Sigmoid colon (tissue), 7 donors: Measurements from ENCODE around the gene CARD14. TPM values are rescaled to one million over a fixed set of nuclear protein-coding genes. Genes with fewer than 3 reads are reported as not detected.

Experiments
- DNase-seq: peaks from one replicate; pipeline ENCODE4 v3.0.0-alpha.2; 2019
- H3K27ac ChIP-seq, 4 donors: fragments of 200-600 bp; sonication (generic); one replicate each; pipeline ENCODE4 v1.5.1; 2016 to 2019; ENCODE audit warnings: mild to moderate bottlenecking in 1 of 4
- H3K27me3 ChIP-seq, 3 donors: fragments of 200-600 bp; sonication (generic); one replicate each; pipeline ENCODE4 v1.5.1; 2019; ENCODE audit warnings: mild to moderate bottlenecking in 1 of 3
- H3K36me3 ChIP-seq, 4 donors: fragments of 200-600 bp; sonication (generic); one replicate each; pipeline ENCODE4 v1.5.1; 2016 to 2019
- H3K4me1 ChIP-seq, 4 donors: fragments of 200-600 bp; sonication (generic); one replicate each; pipeline ENCODE4 v1.5.1; 2017 to 2019
- H3K4me3 ChIP-seq, 4 donors: fragments of 200-600 bp; sonication (generic); one replicate each; pipeline ENCODE4 v1.5.1; 2017 to 2019; ENCODE audit warnings: mild to moderate bottlenecking in 2 of 4, moderate library complexity in 1 of 4
- H3K9me3 ChIP-seq, 4 donors: fragments of 200-600 bp in 3 of 4; sonication (generic) in 3 of 4; one replicate each; pipeline versions ENCODE4 v1.5.1 to v1.6.1; 2013 to 2019
- CTCF ChIP-seq, 4 experiments: fragments of 450-650 bp in 3 of 4; fragments of 200-600 bp in 1 of 4; IDR thresholded peaks; one replicate each; pipeline ENCODE4 v1.5.1; 2016 to 2019; ENCODE audit warnings: antibody characterized with exemption in 4 of 4, mild to moderate bottlenecking in 3 of 4, moderate library complexity in 2 of 4
- EP300 ChIP-seq, 4 donors: sonication (generic); formaldehyde crosslinking; IDR thresholded peaks; one replicate each; pipeline ENCODE4 v1.6.1; 2017; ENCODE audit warnings: antibody characterized with exemption in 4 of 4
- POLR2A ChIP-seq, 2 donors: fragments of 450-650 bp; IDR thresholded peaks; one replicate each; pipeline ENCODE4 v1.6.1; 2016; ENCODE audit warnings: antibody characterized with exemption in 2 of 2, mild to moderate bottlenecking in 2 of 2, moderate library complexity in 2 of 2
- POLR2AphosphoS5 ChIP-seq, 4 donors: sonication (generic); formaldehyde crosslinking; IDR thresholded peaks; one replicate each; pipeline ENCODE4 v1.6.1; 2017; ENCODE audit warnings: antibody characterized with exemption in 4 of 4
- WGBS, 2 donors: extraction: QIAGEN DNeasy Blood & Tissue Kit; methylation state at CpG; one replicate each; pipeline ENCODE4 v1.1.7; 2013; 5-methylcytosine and 5-hydroxymethylcytosine counted together
- intact Hi-C: fragments of 100-400 bp; cut with DNase I; formaldehyde crosslinking; loops from one replicate; pipeline ENCODE4 v1.15.1; 2023
- polyA plus RNA-seq, 3 donors: library from polyadenylated mRNA; stranded (reverse); fragments of 200-250 nt; gene quantifications; one replicate each; pipeline ENCODE4 v1.2.3, GENCODE V29; 2013
- total RNA-seq, 4 donors: library from RNA; depleted of rRNA; stranded (reverse); fragments of >200 nt; gene quantifications; one replicate each; pipeline ENCODE4 v1.1.0, GENCODE V29; 2016
- donor health status: healthy with polysubstance abuse.
- donor health status: Bipolar disorder and iron deficiency.
- donor health status: healthy.

Gene CARD14
- total and polyA plus RNA-seq, 7 donors = 0.23 to 1.8 (median 1.5) TPM; not detected in 4

GRCh38 chr17:80219013-80219762 lies 49.4 kb downstream of the CARD14 start:
- H3K27me3 ChIP-seq = no peaks in the 10 kb centered on the region
- H3K4me1 ChIP-seq = peaks cover 0 to 26% (median 21%) of the 10 kb centered on the region in 4 donors
- TF ChIP-seq POLR2AphosphoS5 (IDR thresholded peaks at IDR 0.05) (peak in 3 of 4 donors; percentile 19 to 68 (median 26)), CTCF (IDR thresholded peaks at IDR 0.05) (no peak), EP300 (IDR thresholded peaks at IDR 0.05) (peak in 1 of 4 donors; percentile 20)
- peak overlapping the region; percentile 79 to 89 (median 88) for H3K27ac ChIP-seq
- peaks cover 0 to 35% (median 5%) of the 10 kb centered on the region in 4 donors for H3K36me3 ChIP-seq
- 26 to 38% methylated on average over 15 of the region's 15 CpGs for WGBS, 2 donors
- DNase-seq = peak; percentile 89
- H3K9me3 ChIP-seq = no peaks in the 10 kb centered on the region
- H3K4me3 ChIP-seq = peak overlapping the region; percentile 83 to 100 (median 96)
- intact Hi-C loops = no loop called here

GRCh38 chr17:80219763-80220053 lies 49.9 kb downstream of the CARD14 start:
- WGBS, 2 donors = 1% methylated on average over 5 of the region's 5 CpGs
- H3K27me3 ChIP-seq = no peaks in the 10 kb centered on the region
- peak overlapping the region; percentile 83 to 100 (median 96) for H3K4me3 ChIP-seq
- no peak for DNase-seq
- peaks cover 0 to 31% (median 2%) of the 10 kb centered on the region in 4 donors for H3K36me3 ChIP-seq
- peak overlapping the region; percentile 79 to 89 (median 88) for H3K27ac ChIP-seq
- TF ChIP-seq CTCF (IDR thresholded peaks at IDR 0.05) (no peak), POLR2AphosphoS5 (IDR thresholded peaks at IDR 0.05) (no peak)
- H3K9me3 ChIP-seq = no peaks in the 10 kb centered on the region
- intact Hi-C loops = loop anchor here (2.0 to 5.0 kb wide), 3 partner anchors 43 to 117 kb away; partner anchors contain the start of genes EIF4A3, GAA and RNF213
- H3K4me1 ChIP-seq = peaks cover 0 to 26% (median 21%) of the 10 kb centered on the region in 4 donors

- Histone ChIP-seq H3K36me3 (peaks cover 0 to 27% (median 2%) of the 10 kb centered on the region in 4 donors), H3K4me1 (peaks cover 0 to 26% (median 21%) of the 10 kb centered on the region in 4 donors), H3K27me3 (no peaks in the 10 kb centered on the region), H3K4me3 (peak within 1 kb of the TSS; percentile 83 to 100 (median 96)), H3K27ac (peak within 1 kb of the TSS; percentile 79 to 89 (median 88)), H3K9me3 (no peaks in the 10 kb centered on the region)
- no peak for TF ChIP-seq EP300 (IDR thresholded peaks at IDR 0.05)
- TF ChIP-seq POLR2AphosphoS5 (IDR thresholded peaks at IDR 0.05) = peak in 2 of 4 donors; percentile 18 to 45
- peak; percentile 93 for DNase-seq
- 1% methylated on average over 77 of the region's 77 CpGs for WGBS, 2 donors
- intact Hi-C loops = loop anchor here (2.0 to 5.0 kb wide), 3 partner anchors 42 to 118 kb away; partner anchors contain the start of genes EIF4A3, GAA and RNF213
Measured at GRCh38 chr17:80220054-80220735, 50.4 kb downstream of the CARD14 start, which contains the start of the genes SGSH and SLC26A11. SGSH (minus strand) TSS chr17:80220333; CDS start chr17:80220313, 20 bp downstream. SLC26A11 (plus strand) TSS chr17:80220427; CDS start chr17:80221561, 1,134 bp downstream.

GRCh38 chr17:80220736-80221215 lies 50.9 kb downstream of the CARD14 start:
- WGBS, 2 donors = 5 to 10% methylated on average over 41 of the region's 41 CpGs
- Histone ChIP-seq H3K9me3 (no peaks in the 10 kb centered on the region), H3K4me1 (peaks cover 0 to 26% (median 21%) of the 10 kb centered on the region in 4 donors), H3K27ac (peak overlapping the region; percentile 79 to 89 (median 88)), H3K27me3 (no peaks in the 10 kb centered on the region), H3K36me3 (peaks cover 0 to 26% (median 2%) of the 10 kb centered on the region in 4 donors), H3K4me3 (peak overlapping the region; percentile 83 to 100 (median 96))
- intact Hi-C loops = loop anchor here (2.0 to 5.0 kb wide), 3 partner anchors 42 to 118 kb away; partner anchors contain the start of genes EIF4A3, GAA and RNF213
- DNase-seq = peak; percentile 78
- TF ChIP-seq CTCF (IDR thresholded peaks at IDR 0.05) (no peak), POLR2AphosphoS5 (IDR thresholded peaks at IDR 0.05) (peak in 1 of 4 donors; percentile 46), POLR2A (IDR thresholded peaks at IDR 0.05) (no peak), EP300 (IDR thresholded peaks at IDR 0.05) (no peak)
